Activated CD8-positive, alpha-beta memory T cell treated with anti-CD3 and anti-CD28 coated beads, Interleukin-2, amount 50 U/mL, for 1 hour (primary cell): Measurements from ENCODE around the gene SH3BP4.

Experiments
- DNase-seq: peaks from one replicate; pipeline ENCODE4 v3.0.0-alpha.2; 2020; ENCODE audit errors: extremely low read depth

Gene SH3BP4

DNA sequence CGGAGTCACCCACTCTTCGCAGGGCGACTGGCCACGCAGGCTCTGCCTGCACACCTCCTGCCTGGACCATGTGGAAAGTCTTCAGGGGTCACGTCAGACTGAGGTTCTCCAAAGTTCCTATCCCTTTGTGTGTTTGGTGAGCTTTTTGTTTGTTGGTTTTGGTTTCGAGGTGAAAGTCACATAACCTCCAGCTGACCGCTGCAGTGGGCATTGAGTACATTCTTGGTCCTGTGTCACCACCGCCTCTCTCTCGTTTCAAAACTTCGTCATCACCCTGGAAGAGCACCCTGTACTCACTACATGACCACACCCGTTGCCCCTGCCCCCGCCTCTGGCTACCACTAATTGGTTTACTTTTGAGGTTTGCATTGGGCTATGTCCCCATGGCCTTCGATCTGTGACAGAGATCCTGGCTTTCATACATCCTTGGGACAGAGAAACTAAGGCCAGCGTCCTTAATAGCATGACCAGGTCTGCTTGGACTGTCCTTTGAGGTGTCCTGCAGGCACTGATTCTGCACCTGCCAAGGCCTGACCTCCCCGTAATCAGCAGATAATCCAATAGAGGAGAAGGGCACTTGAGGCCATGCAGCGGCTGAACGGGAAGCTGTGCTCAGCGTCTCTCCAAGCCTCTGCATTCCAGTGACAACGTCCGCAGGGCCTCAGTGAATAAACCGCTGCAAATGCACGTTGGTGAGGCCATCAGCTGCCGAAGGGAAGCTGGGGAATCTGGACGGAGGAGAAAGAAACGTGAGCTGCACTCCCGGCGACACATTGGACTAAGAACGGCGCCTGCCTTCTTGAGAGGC, 46.8 kb downstream of the SH3BP4 start:
- no peak for DNase-seq

GRCh38 chr2:234999740-235000425, 48.1 kb downstream of the SH3BP4 start:
- no peak for DNase-seq

DNA sequence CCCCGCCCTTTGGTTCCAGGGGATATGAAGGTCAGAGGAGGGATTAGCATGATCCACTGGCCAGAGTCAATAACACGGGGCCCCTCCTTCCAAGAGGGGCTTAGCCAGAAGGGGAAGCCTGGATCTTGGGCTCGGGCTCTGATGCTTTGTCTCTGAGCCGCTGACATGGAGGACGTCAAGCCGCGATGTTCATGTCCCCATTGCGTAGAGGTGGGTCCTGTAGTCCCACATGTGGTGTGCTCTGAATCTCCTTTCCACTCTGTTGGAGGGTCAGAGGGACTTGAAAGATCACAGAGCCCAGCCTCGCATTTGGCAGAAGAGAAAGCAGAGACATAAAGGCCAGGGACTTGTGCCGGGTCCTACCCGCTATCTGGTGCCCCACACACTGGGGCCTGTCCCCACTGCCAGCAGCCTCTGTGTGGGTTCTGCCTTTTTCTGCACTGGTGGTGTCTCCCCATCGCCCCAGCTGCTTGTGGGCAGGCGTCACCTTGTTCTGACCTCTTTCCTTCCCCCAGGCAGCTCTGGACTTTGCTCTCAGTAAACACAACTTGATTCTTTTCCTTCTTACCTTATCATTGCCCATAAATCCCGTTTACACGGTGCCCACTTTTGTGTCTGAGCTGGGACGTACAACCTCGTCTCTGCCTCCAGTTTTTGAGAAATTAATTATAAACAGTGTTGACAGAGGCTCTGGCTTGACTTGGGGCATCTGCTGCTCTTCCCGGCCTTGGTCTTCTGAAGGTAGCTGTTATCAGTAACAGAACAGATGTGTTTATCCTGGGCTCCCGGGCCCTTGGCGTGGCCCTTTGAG, 48.8 kb downstream of the SH3BP4 start:
- no peak for DNase-seq

- DNase-seq = no peak
Measured at GRCh38 chr2:235001237-235002133, 49.7 kb downstream of the SH3BP4 start.

DNA sequence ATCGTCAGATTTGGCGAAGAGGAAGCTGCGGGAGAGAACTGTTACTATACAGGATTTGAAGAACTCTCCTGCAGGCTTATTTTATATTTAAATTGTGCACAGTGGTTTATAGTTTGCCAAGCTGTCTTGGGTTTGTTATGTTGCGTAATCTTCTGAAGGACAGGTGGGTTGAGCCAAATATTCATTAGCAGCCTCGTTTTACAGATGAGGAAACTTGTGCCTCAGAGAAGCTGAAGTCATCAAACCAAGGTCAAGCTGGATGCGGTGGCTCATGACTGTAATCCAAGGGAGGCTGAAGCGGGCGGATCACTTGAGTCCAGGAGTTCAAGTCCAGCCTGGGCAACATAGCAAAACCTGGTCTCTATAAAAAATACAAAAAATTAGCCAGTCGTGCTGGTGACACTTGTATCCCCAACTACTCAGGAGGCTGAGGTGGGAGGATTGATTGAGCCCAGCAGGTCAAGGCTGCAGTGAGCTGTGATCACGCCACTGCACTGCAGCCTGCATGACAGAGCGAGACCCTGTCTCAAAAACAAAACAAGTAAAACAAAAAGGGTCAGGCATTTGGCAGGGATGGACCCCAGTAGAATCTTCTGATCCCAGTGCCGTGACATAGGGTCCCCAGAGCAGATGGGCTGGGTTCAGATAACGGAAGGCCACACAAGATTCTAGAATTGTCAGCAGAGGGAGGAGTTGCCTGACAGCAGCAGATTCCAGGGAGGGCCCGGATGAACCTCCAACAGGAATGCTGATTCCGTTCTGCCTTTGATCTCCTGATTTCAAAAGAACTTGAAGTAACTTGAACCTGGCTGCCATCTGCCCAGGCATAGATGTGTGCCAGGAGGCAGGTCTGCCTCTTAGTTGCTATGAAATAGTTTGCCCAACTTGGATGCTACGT, 50.6 kb downstream of the SH3BP4 start:
- DNase-seq = no peak

DNA sequence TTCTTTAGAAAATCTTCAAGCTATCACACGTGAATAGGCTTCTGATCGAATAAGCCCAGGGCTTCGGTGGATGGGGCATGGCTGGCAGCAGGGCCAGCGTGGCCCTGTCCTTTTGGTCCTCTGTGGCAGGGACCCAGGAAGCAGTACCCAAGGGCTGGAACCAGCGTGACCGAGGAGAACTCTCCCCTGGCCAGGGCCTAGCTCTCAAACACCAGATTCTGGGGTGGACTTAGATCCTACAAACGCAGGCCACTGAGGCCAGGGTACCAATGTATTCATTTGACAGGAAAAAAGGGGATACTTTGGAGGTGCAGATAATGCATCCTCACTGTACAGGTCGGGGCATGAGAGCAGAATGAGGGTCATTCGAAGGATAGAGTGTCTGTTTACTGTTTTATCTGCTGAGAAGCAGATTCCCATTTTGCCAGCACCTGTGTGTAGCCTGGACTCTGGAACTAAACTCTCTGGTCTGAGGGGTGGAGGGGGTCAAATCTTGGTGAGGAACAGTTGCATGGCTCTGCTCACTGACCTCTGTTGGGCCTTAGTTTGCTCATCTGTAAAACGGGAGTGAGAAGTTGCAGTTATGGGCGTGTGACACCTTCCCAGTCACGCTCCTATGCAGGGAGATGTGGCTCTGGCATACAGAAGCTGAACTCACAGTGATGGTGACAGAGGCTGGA, 51.4 kb downstream of the SH3BP4 start:
- DNase-seq = no peak

- DNase-seq = no peak
Measured at GRCh38 chr2:235004329-235004903, 52.6 kb downstream of the SH3BP4 start.

- DNase-seq = no peak
Measured at GRCh38 chr2:235005023-235005422, 53.2 kb downstream of the SH3BP4 start.

- DNase-seq = no peak
Measured at GRCh38 chr2:235005603-235006259, 53.9 kb downstream of the SH3BP4 start.

DNA sequence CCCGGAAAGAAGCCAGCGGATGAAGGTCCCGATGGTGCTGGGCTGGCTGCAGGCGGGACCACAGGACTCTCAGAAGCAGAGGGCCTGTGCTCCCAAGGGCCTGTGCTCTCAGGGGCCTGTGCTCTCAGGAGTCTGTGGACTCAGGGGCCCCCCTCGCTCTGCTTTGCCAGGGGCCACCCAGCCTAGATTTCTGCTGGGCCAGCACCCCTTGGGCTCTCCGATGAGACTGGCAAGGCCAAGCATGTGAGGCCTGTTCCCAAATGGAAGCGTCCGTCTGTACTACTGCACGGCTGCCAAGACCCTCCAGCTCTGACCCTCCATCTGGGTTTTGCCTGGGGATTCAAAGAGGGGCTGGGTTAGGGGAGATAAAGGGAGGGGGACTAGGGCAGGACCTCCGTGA, 54.6 kb downstream of the SH3BP4 start:
- no peak for DNase-seq

DNA sequence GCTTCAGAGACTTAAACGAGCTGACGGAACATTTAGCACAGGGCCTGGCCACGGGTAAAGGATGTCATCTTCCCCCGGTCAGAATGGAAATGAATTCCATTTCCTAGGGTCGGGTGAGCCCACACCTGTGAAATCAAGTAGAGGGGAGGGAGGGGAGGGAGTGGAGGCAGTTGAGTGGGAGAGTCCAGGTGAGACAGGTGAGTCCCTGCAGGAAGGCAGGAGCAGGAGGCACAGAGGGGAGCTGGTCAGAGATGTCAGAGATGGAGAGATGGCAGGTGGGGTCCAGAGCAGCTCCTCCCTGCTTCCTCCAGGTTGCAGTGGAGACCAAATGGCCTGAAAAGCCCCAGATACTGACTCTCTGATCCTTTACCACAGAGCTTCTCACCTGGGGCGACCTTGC, 55.2 kb downstream of the SH3BP4 start:
- no peak for DNase-seq

GRCh38 chr2:235007664-235008457, 56.0 kb downstream of the SH3BP4 start:
- no peak for DNase-seq

- no peak for DNase-seq
Measured at GRCh38 chr2:235008584-235009044, 56.8 kb downstream of the SH3BP4 start.

DNA sequence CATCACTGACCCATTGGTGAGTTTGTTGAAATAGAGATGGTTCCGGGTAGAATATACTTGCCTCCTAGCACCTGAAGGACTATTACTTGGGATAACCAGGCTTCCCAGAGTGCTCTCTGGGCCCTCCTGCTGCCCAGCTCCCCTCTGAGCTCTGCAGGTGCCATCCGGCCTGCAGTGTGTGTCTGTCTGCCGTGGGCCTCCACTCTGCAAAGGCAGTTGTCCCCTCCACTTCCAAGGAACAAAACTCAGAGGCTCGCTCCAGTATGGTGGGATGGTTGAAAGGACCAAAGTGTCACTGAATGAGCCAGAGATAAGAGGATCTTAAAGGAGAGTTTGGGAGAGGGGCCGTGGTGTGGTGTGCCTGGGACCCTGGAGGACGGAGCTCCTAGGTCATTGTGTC, 57.3 kb downstream of the SH3BP4 start:
- no peak for DNase-seq

DNA sequence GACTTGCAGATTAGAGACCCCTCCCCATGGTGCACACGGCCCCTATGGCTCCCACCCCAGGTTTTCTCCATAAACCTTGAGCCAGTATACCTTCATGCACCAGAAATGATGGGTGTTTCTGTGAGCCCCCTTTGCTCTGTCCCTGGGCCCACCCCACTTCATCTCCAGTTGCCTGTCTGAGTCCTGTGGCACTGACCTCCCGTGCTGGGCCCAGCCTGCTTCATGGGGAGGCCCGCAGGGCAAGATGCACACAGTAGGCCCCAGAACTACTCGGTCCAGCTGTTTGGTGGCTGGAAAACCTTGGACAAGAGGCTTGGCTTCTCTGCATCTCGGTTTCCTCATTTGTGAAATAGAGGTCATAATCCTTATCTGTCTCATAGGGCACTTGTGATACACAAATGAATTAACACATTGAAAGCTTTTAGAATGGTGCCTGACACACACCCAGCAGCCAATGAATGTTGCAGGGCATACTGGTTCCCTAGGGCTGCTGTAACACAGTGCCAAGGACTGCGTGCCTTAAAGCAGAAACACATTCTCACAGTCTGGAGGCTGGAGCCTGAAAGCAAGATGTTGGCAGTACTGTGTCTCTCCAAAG, 58.4 kb downstream of the SH3BP4 start:
- no peak for DNase-seq

DNA sequence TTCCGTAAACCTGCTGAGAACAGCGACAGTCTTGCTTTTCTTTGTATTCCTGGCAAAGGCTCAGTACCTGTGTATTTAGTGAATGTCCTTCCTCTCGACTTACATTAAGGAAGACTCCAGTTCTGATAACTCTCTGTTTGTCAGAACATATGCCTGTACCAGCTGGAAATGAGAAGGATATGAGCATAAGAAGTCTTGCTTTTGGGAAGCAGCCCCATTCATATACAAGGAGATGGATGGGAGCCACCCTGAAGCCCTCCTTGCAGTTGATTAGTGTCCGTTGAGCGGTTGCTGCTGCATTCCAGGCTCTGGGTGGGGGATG, 59.8 kb downstream of the SH3BP4 start:
- DNase-seq = no peak

DNA sequence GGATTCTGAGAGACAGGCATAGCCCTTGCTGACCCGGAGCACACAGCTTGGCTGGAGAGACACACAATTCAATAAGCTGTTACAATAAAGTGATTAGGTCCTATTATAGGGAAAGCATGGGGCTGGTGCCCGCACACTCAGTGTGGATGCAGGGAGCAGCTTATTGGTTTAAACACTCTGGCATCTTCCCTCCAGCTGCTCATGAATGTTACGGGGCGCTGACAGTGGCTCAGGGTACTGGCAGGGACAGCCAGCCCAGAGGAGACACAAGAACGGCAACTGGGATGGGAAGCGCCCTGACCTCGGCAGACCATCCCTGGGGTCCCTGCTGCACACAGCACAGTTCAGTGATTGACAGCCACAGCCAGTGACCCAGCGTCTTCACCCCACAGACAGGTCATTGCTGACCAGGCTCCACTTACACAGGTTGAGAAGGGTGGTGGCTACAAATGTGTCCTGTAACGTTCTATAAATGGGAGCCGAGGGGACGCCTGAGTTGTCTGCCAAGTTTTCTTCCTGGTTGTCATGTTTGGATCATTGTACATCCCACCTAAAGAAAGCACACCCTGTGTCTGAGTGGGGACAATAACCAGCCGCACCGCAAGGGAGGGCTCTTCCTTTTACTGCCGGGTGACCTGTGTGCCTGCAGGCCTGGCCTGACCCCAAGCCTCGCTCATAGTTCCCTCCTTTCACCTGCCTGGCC, 60.3 kb downstream of the SH3BP4 start:
- no peak for DNase-seq
